Stimulated activated CD4-positive, alpha-beta T cell treated with anti-CD3 and anti-CD28 coated beads, Interleukin-4, amount 100 ng/mL, for 1 hour (primary cell): ENCODE measurements around the gene RASD2.
A peak's percentile ranks its signal among the peaks of the same experiment; 100 is the strongest.

Experiments
- DNase-seq: peaks from one replicate; pipeline ENCODE4 v3.0.0-alpha.2; 2020

Gene RASD2

DNA sequence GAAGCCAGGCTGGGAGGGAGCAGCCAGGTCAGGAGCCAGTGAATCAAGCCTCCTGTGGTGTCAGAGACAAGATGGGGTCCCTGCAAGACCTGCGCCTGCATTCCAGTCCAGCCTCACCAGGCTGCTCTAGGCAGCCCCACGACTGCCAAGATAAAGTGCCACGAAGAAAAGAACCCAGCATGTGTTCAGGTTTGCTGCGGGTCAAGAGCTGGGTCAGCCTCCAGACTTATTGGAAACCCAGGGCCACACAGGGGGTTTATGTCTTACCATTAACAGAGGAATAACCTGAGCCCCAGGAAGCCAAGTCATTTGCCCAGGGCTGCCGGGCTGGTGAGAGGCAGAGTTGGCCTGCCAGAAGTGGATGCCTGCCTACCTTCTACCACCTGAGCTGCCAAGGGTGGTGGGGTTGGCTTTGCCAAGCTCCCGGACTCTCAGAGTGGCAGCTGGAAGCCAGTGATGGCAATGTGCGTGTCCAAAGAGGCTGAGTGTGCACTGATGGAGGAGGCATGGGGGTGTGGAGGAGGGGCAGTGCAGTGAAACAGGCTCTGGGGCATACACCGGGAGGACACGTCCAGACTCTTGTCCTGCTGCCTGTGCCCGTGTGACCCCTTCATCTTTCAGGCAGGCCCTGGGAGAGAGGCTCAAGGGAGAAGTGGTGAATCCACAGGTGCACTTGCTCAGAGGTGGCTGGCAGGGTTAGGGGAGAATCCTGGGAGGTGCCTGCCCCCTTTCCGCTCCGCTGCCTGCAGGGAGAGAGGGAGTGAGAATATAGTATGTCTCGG lies 1.7 kb downstream of the RASD2 start:
- DNase-seq = no peak

DNA sequence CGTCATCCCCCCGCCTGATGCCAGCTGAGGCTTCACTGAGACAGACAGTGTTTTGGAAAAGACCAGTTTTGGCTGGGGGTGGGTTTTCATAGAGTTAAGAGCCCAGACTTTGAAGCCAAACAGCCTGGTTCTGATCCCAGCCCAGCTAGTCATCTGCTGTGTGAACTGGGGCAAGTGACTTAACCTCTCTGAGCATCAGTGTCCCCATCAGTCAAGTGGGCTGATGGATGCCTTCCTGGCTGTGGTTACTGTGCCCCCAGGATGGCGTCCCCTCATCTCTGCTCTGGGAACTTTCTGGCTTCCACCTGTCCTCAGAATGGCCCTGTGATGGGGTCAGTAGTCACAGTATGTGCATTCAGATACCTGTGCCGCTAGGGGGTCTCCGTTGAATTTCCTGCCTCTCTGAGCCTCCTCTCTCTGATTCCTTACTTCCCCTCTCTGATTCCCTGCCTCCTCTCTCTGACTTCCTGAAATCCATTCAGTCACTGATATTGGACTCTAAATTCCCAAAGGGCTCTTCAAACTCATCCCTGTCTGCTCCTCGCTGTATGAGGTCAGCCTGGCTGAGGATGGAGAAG lies 2.4 kb downstream of the RASD2 start:
- DNase-seq = no peak

DNA sequence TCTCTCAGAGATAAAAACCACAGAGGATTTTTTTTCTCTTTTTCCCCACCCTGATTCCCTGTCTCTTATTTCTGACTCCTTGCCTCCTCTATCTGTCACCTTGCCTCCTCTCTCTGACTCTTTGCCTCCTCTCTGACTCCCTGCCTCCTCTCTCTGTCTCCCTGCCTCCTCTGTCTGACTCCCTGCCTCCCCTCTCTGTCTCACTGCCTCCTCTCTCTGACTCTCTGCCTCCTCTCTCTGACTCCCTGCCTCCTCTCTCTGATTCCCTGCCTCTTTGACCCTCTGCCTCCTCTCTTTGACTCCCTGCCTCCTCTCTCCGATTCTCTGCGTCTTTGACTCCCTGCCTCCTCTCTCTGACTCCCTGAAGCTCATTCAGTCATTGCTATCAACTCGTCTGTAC lies 3.1 kb downstream of the RASD2 start:
- no peak for DNase-seq

DNA sequence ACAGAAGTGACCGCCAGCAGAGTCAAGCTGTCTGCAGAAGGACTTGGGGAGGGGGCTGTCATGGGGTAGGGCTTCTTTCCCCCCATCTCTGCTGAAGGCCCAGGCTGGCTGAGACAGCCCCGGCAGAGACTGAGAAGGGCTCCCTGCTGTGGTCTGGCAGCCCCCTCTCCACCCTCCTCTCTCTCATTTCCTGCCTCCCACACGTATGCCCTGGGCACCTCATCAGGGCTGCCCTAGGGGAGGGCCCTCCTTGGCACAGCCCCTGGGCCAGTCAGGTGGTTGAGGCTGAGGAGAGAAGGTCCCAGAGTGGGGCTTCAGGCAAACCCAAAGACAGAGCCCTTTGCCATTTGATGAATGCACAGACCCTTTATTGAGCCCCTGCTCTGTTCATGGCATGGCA lies 3.6 kb downstream of the RASD2 start:
- no peak for DNase-seq

DNA sequence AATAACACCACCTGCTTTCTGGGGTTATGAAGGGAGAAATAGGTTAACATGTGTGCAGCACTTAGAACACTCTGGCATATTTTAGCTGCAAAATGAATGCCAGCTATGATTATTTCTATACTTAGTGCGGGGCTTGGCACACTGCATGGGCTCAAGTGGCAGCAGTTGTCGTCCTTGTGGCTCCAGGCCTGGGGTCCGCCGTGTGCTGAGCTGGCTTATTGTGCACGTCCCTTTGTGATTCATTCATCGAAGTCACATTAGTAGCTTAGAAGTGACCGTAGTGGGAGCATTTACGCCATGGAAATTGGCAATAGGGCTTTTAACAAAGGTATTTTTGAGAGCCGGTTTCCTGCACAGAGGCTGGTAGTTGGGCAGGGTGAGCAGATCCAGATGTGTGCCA lies 4.2 kb downstream of the RASD2 start:
- DNase-seq = no peak

DNA sequence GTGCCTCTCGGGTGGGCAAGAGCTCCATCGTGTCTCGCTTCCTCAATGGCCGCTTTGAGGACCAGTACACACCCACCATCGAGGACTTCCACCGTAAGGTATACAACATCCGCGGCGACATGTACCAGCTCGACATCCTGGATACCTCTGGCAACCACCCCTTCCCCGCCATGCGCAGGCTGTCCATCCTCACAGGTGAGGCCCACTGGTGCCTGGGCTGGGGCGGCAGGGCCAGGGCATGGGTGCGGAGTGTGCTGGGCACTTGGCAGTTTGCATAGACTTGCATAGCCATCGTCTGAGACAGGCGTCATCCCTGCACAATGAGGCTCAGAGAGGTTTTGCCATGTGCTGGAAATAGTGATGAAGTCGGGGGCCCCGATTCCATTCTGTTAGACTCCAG lies 6.3 kb downstream of the RASD2 start:
- no peak for DNase-seq

DNA sequence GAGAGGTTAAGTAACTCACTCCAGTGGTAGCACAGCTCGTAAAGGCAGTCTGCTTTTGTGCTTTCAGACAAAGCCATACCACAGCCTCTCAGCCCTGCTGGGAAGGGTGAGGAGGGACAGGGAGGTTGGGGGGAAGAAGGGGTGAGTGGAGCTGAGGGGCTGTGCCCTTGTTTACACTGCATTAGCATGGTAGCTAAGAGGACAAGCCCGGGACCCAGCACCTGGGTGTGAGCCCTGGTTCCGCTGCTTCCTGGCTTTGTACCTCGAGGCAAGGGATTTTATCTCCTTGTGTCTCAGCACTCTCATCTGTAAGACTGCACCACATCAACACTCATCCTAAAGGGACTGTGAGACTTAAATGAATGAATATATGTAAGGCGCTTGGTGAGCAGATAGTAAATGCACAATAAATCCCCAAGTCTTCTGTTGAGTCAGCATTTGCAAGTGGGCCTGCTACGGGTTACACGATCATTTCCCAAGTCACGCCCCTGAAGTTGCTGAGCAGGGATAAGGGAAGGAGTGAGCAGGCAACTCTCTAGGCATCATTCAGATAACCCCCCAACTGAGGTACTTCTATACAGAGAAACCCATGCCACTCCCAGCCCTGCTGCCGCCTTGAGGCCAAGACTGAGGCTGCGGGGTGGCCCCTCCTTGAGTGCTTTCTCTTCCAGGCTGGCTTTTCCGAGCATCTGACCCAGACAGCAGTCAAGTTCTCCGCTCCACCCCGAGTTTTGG lies 7.5 kb downstream of the RASD2 start:
- no peak for DNase-seq

DNA sequence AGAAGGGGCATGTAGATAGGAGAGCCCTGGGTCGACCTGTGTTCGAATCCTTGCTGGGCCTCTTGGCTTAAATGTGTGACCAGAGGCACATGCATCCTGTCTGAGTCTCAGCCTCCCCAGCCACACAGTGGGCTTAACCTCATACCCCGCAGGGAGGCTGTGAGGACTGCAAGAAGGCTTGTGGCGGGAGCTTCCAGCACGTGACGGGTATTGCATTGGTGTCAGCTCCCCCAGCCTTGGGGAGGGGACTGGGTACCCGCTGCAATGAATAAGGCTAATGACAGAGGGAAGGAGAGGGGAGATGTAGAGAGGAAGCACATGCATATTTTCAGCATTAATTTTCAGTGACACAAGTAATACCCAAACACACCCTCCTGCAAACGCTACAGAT lies 8.1 kb downstream of the RASD2 start:
- no peak for DNase-seq

DNA sequence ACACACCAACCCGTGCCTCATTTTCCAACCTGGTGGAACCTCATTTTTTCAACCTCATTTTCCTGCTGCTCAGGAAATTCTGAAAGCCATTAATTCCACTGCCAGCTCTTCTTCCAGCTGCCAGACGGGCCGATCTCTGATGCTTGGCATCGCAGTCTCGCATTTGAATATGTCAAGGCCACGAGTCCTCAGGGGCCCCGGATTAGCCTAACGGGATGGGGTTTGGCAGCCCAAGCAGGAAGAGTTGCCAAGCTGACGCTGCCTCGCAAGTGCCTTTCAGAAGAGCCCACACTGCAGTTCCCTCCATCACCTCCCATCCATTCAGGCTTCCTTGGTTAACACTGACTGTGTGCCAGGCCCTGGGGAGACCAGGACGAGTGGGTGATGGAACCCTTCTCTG lies 8.7 kb downstream of the RASD2 start:
- no peak for DNase-seq

DNA sequence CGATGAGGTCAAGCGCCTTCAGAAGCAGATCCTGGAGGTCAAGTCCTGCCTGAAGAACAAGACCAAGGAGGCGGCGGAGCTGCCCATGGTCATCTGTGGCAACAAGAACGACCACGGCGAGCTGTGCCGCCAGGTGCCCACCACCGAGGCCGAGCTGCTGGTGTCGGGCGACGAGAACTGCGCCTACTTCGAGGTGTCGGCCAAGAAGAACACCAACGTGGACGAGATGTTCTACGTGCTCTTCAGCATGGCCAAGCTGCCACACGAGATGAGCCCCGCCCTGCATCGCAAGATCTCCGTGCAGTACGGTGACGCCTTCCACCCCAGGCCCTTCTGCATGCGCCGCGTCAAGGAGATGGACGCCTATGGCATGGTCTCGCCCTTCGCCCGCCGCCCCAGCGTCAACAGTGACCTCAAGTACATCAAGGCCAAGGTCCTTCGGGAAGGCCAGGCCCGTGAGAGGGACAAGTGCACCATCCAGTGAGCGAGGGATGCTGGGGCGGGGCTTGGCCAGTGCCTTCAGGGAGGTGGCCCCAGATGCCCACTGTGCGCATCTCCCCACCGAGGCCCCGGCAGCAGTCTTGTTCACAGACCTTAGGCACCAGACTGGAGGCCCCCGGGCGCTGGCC lies 11.0 kb downstream of the RASD2 start:
- no peak for DNase-seq

DNA sequence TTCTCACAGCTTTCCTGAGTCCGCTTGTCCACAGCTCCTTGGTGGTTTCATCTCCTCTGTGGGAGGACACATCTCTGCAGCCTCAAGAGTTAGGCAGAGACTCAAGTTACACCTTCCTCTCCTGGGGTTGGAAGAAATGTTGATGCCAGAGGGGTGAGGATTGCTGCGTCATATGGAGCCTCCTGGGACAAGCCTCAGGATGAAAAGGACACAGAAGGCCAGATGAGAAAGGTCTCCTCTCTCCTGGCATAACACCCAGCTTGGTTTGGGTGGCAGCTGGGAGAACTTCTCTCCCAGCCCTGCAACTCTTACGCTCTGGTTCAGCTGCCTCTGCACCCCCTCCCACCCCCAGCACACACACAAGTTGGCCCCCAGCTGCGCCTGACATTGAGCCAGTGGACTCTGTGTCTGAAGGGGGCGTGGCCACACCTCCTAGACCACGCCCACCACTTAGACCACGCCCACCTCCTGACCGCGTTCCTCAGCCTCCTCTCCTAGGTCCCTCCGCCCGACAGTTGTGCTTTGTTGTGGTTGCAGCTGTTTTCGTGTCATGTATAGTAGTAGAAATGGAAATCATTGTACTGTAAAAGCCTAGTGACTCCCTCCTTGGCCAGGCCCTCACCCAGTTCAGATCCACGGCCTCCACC lies 11.7 kb downstream of the RASD2 start:
- DNase-seq = peak; percentile 80

DNA sequence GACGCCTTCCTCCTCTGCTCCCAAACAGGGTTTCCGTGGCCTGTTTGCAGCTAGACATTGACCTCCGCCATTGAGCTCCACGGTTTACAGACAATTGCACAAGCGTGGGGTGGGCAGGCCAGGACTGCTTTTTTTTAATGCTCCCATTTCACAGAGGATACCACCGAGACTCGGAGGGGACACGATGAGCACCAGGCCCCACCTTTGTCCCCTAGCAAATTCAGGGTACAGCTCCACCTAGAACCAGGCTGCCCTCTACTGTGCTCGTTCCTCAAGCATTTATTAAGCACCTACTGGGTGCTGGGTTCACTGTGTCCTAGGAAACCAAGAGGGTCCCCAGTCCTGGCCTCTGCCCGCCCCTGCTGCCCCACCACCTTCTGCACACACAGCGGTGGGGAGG lies 12.2 kb downstream of the RASD2 start:
- DNase-seq = no peak

DNA sequence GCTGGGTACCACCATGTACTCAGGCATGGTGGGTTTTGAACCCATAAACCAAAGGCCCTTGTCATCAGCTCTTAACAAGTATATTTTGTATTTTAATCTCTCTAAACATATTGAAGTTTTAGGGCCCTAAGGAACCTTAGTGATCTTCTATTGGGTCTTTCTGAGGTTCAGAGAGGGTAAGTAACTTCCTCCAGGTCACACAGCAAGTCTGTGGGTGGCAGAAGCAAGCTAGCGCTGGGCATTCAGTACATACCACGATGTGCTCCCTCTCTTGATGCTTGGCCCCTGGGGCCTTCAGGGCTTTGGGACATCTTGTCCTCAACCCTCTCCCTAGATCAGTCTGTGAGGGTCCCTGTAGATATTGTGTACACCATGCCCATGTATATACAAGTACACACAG lies 12.7 kb downstream of the RASD2 start:
- no peak for DNase-seq

DNA sequence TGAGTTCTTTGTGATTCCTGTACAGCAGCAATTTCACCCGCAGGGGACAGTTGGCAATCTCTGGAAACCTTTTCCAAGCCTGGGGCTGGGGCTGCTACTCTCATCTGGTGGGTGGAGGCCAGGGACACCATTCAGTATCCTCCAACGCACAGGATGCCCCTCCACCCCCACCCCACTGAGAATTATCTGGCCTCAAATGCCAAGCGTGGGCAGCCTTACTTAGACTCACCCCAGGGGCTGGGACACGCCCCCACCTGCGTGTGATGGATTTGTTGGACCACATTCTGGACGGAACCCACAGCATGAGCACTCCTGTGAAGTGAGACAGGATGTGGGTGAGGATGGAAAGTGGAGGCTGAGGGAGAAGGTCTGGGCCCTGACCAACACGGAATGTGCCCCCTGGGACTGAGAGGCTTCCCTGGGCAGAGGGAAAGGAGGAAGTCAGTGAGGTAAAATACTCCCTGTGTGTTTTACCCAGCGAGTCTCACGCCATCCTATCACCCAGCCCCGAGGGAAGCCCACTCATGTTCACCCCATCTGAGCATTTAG lies 13.7 kb downstream of the RASD2 start:
- no peak for DNase-seq

DNA sequence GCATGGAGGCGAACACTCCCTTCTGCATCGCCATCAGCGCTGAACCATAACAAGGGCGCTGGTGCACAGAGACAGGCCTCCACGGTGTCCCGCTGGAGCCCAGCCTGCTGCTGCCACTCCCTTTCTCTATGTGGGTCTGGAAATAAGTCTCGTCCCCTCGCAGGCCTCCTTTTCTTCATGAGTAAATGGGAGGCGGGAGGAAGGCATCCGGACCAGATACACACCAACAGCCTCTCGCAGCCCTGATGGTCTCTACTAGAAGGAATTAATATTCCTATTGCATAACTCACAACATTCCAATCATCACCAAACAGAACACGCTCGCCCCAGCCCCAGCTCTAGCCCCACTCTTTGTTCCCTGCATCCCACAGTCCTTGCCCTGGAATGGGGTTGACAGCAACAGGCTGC lies 14.9 kb downstream of the RASD2 start:
- DNase-seq = no peak

DNA sequence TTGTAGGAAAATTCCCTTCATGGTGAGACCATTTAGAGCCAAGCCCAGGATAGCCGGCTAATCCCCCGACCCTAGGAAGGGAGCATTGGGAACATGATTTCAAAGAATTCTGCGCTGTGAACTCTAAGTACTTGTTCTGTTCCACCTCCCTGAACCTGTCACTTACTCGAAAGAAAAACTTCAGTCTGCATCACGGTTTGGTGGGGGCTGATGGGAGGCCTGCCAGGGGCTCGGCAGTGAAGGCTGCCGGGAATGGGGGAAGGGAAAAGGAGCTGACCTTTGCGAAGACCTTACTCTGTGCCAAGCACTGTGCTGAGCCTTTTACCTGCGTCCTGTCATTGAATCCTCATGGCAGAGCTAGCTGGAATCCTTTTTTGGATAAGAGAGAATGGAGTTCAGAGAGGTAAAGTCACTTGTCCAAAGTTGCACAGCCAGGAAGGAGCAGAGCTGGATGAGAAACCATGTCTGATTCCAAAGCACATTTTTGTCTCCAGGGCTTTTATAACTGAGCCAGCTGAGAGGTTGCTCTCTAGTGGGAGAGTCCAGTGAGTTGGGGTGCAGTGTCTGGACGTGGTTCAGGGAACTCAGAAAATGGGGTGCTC lies 15.4 kb downstream of the RASD2 start:
- DNase-seq = no peak

DNA sequence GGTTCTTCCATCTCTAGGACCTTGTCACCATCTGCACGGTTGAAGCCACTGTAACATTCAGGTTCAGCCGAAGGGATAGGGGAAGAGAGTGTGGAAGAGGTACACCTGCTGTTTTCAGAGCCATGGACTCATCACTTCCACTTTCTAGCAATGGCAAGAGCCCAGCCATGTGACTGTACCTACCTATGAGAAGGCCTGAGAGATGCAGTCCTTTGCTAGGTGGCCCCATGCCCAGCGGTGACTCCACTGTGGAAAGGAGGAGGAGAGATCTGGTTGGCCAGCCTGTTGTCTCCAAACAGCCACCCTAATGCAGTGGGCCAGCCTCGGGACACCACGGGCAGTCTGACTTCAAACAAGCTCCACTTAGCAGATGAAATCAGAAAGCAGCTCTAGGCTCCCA lies 16.0 kb downstream of the RASD2 start:
- DNase-seq = no peak

DNA sequence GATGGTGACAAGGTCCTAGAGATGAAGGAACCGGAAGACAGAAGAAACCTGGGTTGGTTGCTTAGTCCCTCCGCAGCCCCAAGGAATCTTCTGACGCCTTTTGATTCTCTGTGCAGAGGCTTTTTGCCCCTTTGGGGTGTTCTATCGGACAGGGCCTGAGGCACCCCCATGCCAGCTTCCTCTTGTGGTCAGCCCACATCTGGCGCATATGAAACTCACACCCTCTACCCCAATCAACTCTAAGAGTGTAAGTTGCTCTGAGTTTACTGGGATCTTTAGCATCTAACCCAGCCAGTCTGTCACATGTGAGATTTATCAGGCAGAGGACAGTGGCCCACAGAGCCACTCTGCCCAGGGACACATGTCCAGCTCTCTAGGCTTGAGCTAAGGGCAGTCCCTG lies 17.4 kb downstream of the RASD2 start:
- no peak for DNase-seq

DNA sequence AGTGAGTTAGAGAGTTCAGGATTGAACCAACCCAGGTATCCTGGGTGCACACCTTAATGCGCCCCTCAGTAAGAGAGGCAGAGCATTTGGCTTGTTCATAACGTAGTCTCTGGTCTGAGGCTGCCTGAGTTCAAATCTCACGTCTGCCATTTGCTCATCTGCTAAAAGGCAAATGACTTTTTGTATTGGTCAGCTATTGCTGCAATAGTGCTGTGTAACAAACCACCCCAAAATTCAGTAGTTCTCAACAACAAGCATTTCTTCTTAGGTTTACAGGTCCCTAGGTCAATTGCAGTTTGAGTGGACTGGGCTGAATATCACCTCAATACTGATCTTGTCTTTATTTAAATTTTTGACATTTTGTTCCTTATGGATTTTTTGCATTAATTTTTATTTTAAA lies 18.1 kb downstream of the RASD2 start:
- no peak for DNase-seq

DNA sequence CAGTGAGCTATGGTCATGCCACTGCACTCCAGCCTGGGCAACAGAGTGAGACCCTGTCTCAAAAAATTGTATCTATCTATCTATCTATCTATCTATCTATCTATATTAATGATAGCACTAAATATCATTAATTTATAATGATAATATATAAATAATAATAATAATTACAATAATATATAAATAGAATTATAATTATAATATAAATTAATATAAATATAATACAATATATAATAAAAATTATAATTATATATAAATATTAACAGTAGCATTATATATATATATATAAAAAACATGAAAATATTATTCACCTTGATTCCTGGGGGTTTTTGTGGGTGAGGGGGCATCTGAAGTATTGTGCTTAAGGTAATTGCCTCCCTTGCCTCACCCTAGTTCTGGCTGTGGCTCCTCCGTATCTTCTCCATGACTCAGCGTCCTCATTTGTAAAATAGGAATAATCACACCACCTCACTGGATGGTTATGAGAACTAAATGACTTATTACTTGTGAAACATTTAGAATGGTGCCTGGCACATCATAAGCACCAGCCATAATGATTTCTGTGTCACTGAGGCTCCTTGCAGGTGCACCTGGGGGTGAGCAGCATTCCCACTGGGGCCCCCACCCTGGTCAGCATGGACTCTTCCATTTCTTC lies 18.8 kb downstream of the RASD2 start:
- DNase-seq = no peak

DNA sequence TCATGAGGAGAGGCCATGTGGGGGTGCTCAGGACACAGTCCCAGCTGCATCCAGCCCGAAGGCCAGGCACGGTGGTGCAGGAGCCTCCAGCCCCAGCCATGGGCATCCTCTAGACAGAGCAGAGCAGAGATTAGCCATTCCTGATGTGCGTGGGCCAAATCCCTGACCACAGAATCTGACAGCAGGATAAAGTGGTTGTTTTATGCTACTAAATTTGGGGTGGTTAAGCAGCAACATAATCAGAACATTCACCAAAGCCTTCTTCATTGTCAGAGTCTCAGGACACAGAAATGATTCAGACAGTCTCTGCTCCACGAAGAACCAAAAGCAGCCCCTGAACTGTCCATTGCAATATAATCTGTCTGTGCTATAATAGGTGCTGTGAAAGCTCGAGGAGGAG lies 19.7 kb downstream of the RASD2 start:
- no peak for DNase-seq

DNA sequence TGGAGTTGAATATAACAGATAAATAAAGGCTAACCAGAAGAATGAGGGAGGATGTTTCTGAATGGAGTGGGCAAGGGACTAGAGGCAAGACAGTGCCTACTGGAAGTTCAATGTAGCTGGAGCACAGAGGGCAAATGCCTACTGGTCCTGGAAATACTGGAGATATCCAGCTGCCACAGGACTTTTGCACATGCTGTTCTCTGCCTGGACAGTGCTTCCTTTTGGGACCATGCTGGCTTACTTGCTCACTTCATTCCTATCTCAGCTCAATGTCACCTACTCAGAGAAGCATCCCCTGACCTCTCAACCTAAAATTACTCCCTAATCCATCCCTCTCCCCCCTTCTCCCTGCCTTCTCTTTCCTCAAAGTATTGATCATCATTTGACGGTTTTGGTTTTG lies 20.2 kb downstream of the RASD2 start:
- no peak for DNase-seq
